GM18526 (cell line): Measurements from ENCODE around the gene CMPK1.

Experiments
- POLR2A ChIP-seq: IDR thresholded peaks from 3 replicates; pipeline ENCODE4 v1.6.1; 2011; ENCODE audit not compliant: insufficient read length; ENCODE audit errors: extremely low read depth

CMPK1 gene

GRCh38 chr1:47405697-47406096 is 72.1 kb downstream of the CMPK1 start:
- TF ChIP-seq POLR2A = no peak

- no peak for TF ChIP-seq POLR2A
These were observed 73.4 kb downstream of the CMPK1 start for GRCh38 chr1:47406966-47407365.

GRCh38 chr1:47407481-47407880 is 73.9 kb downstream of the CMPK1 start:
- TF ChIP-seq POLR2A = no peak

GRCh38 chr1:47409311-47410067 is 75.9 kb downstream of the CMPK1 start:
- TF ChIP-seq POLR2A = no peak

- no peak for TF ChIP-seq POLR2A
These were observed 76.5 kb downstream of the CMPK1 start for GRCh38 chr1:47410068-47410455.

GRCh38 chr1:47411436-47411835 is 77.8 kb downstream of the CMPK1 start:
- no peak for TF ChIP-seq POLR2A

GRCh38 chr1:47412437-47412836 is 78.8 kb downstream of the CMPK1 start:
- no peak for TF ChIP-seq POLR2A

GRCh38 chr1:47415728-47416318 is 82.2 kb downstream of the CMPK1 start, which contains the start of gene FOXE3:
Gene FOXE3 (plus strand): TSS chr1:47416285. CDS start chr1:47416316, 31 bp downstream.
- no peak for TF ChIP-seq POLR2A

- TF ChIP-seq POLR2A = no peak
These were observed 83.0 kb downstream of the CMPK1 start for GRCh38 chr1:47416319-47417169.

GRCh38 chr1:47417170-47418044 is 83.8 kb downstream of the CMPK1 start:
- TF ChIP-seq POLR2A = no peak

- TF ChIP-seq POLR2A = no peak
These were observed 84.5 kb downstream of the CMPK1 start for GRCh38 chr1:47418122-47418521.

GRCh38 chr1:47418681-47419325 is 85.2 kb downstream of the CMPK1 start:
- TF ChIP-seq POLR2A = no peak

GRCh38 chr1:47420547-47420946 is 87.0 kb downstream of the CMPK1 start:
- TF ChIP-seq POLR2A = no peak

- no peak for TF ChIP-seq POLR2A
These were observed 90.3 kb downstream of the CMPK1 start for GRCh38 chr1:47423872-47424271.
